ENCODE data around the gene RYK.
"Not testable (repeated sequence)": the region's sequence is repeated elsewhere in the genome, so short reads cannot be mapped to it uniquely, and the experiment has no call there.

Gene RYK

GRCh38 chr3:134211797-134212196 is 38.9 kb downstream of the RYK start:
- H3K27me3 ChIP-seq (ENCODE audit: insufficient read depth, low read length, poor library complexity, severe bottlenecking) = no peaks in the 10 kb centered on the region
- no peak overlapping the region for H3K9ac ChIP-seq (ENCODE audit: low read depth, low read length, poor library complexity, severe bottlenecking)
- H2AFZ ChIP-seq (ENCODE audit: low read length) = no peak overlapping the region
- peaks cover 8% of the 10 kb centered on the region for H4K20me1 ChIP-seq (ENCODE audit: insufficient read depth, low read length, poor library complexity, severe bottlenecking)
- H3K4me1 ChIP-seq (ENCODE audit: insufficient read depth, low read length, poor library complexity, severe bottlenecking) = peaks cover 12% of the 10 kb centered on the region
- no peak overlapping the region for H3K4me3 ChIP-seq (ENCODE audit: low read length, poor library complexity, severe bottlenecking)
- H3K36me3 ChIP-seq (ENCODE audit: insufficient read depth, low read length) = peaks cover 42% of the 10 kb centered on the region; the same call in 1 of the 2 replicates
- no peaks in the 10 kb centered on the region for H3K9me3 ChIP-seq (ENCODE audit: insufficient read depth, low read depth, low read length)
- H3K4me2 ChIP-seq (ENCODE audit: low read depth, low read length, poor library complexity, severe bottlenecking) = no peak overlapping the region
- TF ChIP-seq CTCF (conservative IDR thresholded peaks at IDR 0.05; ENCODE audit: low read length) (peak; percentile 92), EZH2phosphoT487 (IDR thresholded peaks at IDR 0.05; ENCODE audit: borderline replicate concordance) (no peak)
- H3K79me2 ChIP-seq (ENCODE audit: insufficient read depth, low read length) = 0 out of 2 replicates have a peak, but pooled peaks cover 3% of the 10 kb centered on the region
- no peaks in the 10 kb centered on the region for H3F3A ChIP-seq (ENCODE audit: low read depth)
- no peaks in the 10 kb centered on the region for H3K9me2 ChIP-seq (replicated peaks; ENCODE audit: low read depth, low read length)

GRCh38 chr3:134205451-134205850 is 45.2 kb downstream of the RYK start:
- TF ChIP-seq CTCF (conservative IDR thresholded peaks at IDR 0.05; ENCODE audit: low read length) (no peak), EZH2phosphoT487 (IDR thresholded peaks at IDR 0.05; ENCODE audit: borderline replicate concordance) (no peak)
- H3K9ac ChIP-seq (ENCODE audit: low read depth, low read length, poor library complexity, severe bottlenecking) = no peak overlapping the region
- H3K79me2 ChIP-seq (ENCODE audit: insufficient read depth, low read length) = no peaks in the 10 kb centered on the region
- H3K27me3 ChIP-seq (ENCODE audit: insufficient read depth, low read length, poor library complexity, severe bottlenecking) = no peaks in the 10 kb centered on the region
- H4K20me1 ChIP-seq (ENCODE audit: insufficient read depth, low read length, poor library complexity, severe bottlenecking) = no peaks in the 10 kb centered on the region
- H2AFZ ChIP-seq (ENCODE audit: low read length) = no peak overlapping the region
- no peaks in the 10 kb centered on the region for H3K4me1 ChIP-seq (ENCODE audit: insufficient read depth, low read length, poor library complexity, severe bottlenecking)
- H3K9me2 ChIP-seq (replicated peaks; ENCODE audit: low read depth, low read length) = no peaks in the 10 kb centered on the region
- H3F3A ChIP-seq (ENCODE audit: low read depth) = no peaks in the 10 kb centered on the region
- peaks cover 59% of the 10 kb centered on the region; the same call in 1 of the 2 replicates for H3K36me3 ChIP-seq (ENCODE audit: insufficient read depth, low read length)
- no peak overlapping the region for H3K4me2 ChIP-seq (ENCODE audit: low read depth, low read length, poor library complexity, severe bottlenecking)
- no peak overlapping the region for H3K4me3 ChIP-seq (ENCODE audit: low read length, poor library complexity, severe bottlenecking)
- no peaks in the 10 kb centered on the region for H3K9me3 ChIP-seq (ENCODE audit: insufficient read depth, low read depth, low read length)

- H3K79me2 ChIP-seq (ENCODE audit: insufficient read depth, low read length) = no peaks in the 10 kb centered on the region
- no peaks in the 10 kb centered on the region for H3K9me3 ChIP-seq (ENCODE audit: insufficient read depth, low read depth, low read length)
- H2AFZ ChIP-seq (ENCODE audit: low read length) = no peak overlapping the region
- no peaks in the 10 kb centered on the region for H3K4me1 ChIP-seq (ENCODE audit: insufficient read depth, low read length, poor library complexity, severe bottlenecking)
- H3F3A ChIP-seq (ENCODE audit: low read depth) = no peaks in the 10 kb centered on the region
- no peaks in the 10 kb centered on the region for H3K27me3 ChIP-seq (ENCODE audit: insufficient read depth, low read length, poor library complexity, severe bottlenecking)
- peaks cover 50% of the 10 kb centered on the region; the same call in 1 of the 2 replicates for H3K36me3 ChIP-seq (ENCODE audit: insufficient read depth, low read length)
- H3K4me3 ChIP-seq (ENCODE audit: low read length, poor library complexity, severe bottlenecking) = no peak overlapping the region
- no peak for TF ChIP-seq EZH2phosphoT487 (IDR thresholded peaks at IDR 0.05; ENCODE audit: borderline replicate concordance)
- no peak for TF ChIP-seq CTCF (conservative IDR thresholded peaks at IDR 0.05; ENCODE audit: low read length)
- no peak overlapping the region for H3K4me2 ChIP-seq (ENCODE audit: low read depth, low read length, poor library complexity, severe bottlenecking)
- no peaks in the 10 kb centered on the region for H4K20me1 ChIP-seq (ENCODE audit: insufficient read depth, low read length, poor library complexity, severe bottlenecking)
- no peaks in the 10 kb centered on the region for H3K9me2 ChIP-seq (replicated peaks; ENCODE audit: low read depth, low read length)
- no peak overlapping the region for H3K9ac ChIP-seq (ENCODE audit: low read depth, low read length, poor library complexity, severe bottlenecking)
Measured at GRCh38 chr3:134201201-134202130, 49.2 kb downstream of the RYK start.

GRCh38 chr3:134199880-134200279 is 50.8 kb downstream of the RYK start:
- H4K20me1 ChIP-seq (ENCODE audit: insufficient read depth, low read length, poor library complexity, severe bottlenecking); H2AFZ ChIP-seq (ENCODE audit: low read length); H3K9ac ChIP-seq (ENCODE audit: low read depth, low read length, poor library complexity, severe bottlenecking); H3K4me3 ChIP-seq (ENCODE audit: low read length, poor library complexity, severe bottlenecking); H3K4me2 ChIP-seq (ENCODE audit: low read depth, low read length, poor library complexity, severe bottlenecking); H3K9me3 ChIP-seq (ENCODE audit: insufficient read depth, low read depth, low read length); H3K79me2 ChIP-seq (ENCODE audit: insufficient read depth, low read length); H3K9me2 ChIP-seq (replicated peaks; ENCODE audit: low read depth, low read length); H3F3A ChIP-seq (ENCODE audit: low read depth); H3K4me1 ChIP-seq (ENCODE audit: insufficient read depth, low read length, poor library complexity, severe bottlenecking); H3K27me3 ChIP-seq (ENCODE audit: insufficient read depth, low read length, poor library complexity, severe bottlenecking): not testable (repeated sequence)
- peaks cover 51% of the 10 kb centered on the region; the same call in 1 of the 2 replicates for H3K36me3 ChIP-seq (ENCODE audit: insufficient read depth, low read length)

Measured in Loucy (cell line).